ENCODE measurements around the gene CD274.
"Not testable (repeated sequence)": the region's sequence is repeated elsewhere in the genome, so short reads cannot be mapped to it uniquely, and the experiment has no call there.

The CD274 gene

GRCh38 chr9:5468850-5469249, 18.5 kb downstream of the CD274 start:
- Mint-ChIP-seq H3K27me3 (ENCODE audit: low read depth) (no peaks in the 10 kb centered on the region), H3K9me3 (no peaks in the 10 kb centered on the region), H3K4me3 (no peak overlapping the region), H3K36me3 (ENCODE audit: low read depth) (peaks cover 62% of the 10 kb centered on the region), H3K4me1 (ENCODE audit: low read depth) (peaks cover 10% of the 10 kb centered on the region), H3K27ac (no peak overlapping the region)

DNA sequence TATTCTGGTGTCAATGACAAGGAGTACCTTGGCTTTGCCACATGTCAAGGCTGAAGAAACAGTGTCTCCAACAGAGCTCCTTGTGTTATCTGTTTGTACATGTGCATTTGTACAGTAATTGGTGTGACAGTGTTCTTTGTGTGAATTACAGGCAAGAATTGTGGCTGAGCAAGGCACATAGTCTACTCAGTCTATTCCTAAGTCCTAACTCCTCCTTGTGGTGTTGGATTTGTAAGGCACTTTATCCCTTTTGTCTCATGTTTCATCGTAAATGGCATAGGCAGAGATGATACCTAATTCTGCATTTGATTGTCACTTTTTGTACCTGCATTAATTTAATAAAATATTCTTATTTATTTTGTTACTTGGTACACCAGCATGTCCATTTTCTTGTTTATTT, 19.8 kb downstream of the CD274 start:
- Mint-ChIP-seq H3K27ac (no peak overlapping the region), H3K36me3 (ENCODE audit: low read depth) (peaks cover 60% of the 10 kb centered on the region), H3K27me3 (ENCODE audit: low read depth) (no peaks in the 10 kb centered on the region), H3K9me3 (peaks cover 5% of the 10 kb centered on the region), H3K4me1 (ENCODE audit: low read depth) (peaks cover 13% of the 10 kb centered on the region), H3K4me3 (no peak overlapping the region)

DNA sequence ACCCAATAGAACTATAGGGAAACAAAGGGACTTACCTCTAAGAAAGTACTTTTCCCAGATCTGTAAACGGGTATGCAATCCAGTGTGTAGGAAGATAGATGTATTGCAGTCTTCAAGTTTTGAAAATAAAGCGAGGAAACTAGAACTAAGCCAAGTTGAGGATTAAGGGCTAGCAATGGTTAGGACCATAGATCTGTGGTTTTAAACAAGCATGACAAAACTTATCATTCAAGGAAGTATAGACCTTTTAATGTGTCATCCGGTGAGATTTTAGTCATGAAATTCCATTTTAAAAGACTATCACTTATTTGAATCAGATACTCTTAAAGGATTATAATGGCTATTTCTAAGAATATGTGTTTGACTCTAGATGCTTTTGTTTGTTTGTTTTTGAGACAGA, 20.5 kb downstream of the CD274 start:
- Mint-ChIP-seq H3K36me3 (ENCODE audit: low read depth) (peaks cover 57% of the 10 kb centered on the region), H3K4me3 (no peak overlapping the region), H3K4me1 (ENCODE audit: low read depth) (peaks cover 13% of the 10 kb centered on the region), H3K27ac (no peak overlapping the region), H3K27me3 (ENCODE audit: low read depth) (no peaks in the 10 kb centered on the region), H3K9me3 (peaks cover 10% of the 10 kb centered on the region)

DNA sequence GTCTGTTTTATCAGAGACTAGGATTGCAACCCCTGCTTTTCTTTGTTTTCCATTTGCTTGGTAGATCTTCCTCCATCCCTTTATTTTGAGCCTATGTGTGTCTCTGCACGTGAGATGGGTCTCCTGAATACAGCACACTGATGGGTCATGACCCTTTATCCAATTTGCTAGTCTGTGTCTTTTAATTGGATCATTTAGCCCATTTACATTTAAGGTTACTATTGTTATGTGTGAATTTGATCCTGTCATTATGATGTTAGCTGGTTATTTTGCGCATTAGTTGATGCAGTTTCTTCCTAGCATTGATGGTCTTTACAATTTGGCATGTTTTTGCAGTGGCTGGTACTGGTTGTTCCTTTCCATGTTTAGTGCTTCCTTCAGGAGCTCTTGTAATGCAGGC, 25.3 kb downstream of the CD274 start:
- H3K9me3 Mint-ChIP-seq: peaks cover 23% of the 10 kb centered on the region
- peaks cover 13% of the 10 kb centered on the region for H3K4me1 Mint-ChIP-seq (ENCODE audit: low read depth)
- not testable (repeated sequence) for H3K27ac Mint-ChIP-seq; H3K27me3 Mint-ChIP-seq (ENCODE audit: low read depth); H3K4me3 Mint-ChIP-seq
- peaks cover 25% of the 10 kb centered on the region for H3K36me3 Mint-ChIP-seq (ENCODE audit: low read depth)

GRCh38 chr9:5478206-5478605, 27.9 kb downstream of the CD274 start:
- peaks cover 23% of the 10 kb centered on the region for H3K9me3 Mint-ChIP-seq
- H3K4me1 Mint-ChIP-seq (ENCODE audit: low read depth): peaks cover 17% of the 10 kb centered on the region
- H3K36me3 Mint-ChIP-seq (ENCODE audit: low read depth): peaks cover 17% of the 10 kb centered on the region
- no peak overlapping the region for H3K27ac Mint-ChIP-seq
- no peaks in the 10 kb centered on the region for H3K27me3 Mint-ChIP-seq (ENCODE audit: low read depth)
- H3K4me3 Mint-ChIP-seq: no peak overlapping the region

GRCh38 chr9:5479994-5480694, 29.8 kb downstream of the CD274 start:
- no peak overlapping the region for H3K27ac Mint-ChIP-seq
- no peak overlapping the region for H3K4me3 Mint-ChIP-seq
- no peaks in the 10 kb centered on the region for H3K27me3 Mint-ChIP-seq (ENCODE audit: low read depth)
- peaks cover 11% of the 10 kb centered on the region for H3K36me3 Mint-ChIP-seq (ENCODE audit: low read depth)
- H3K4me1 Mint-ChIP-seq (ENCODE audit: low read depth): peaks cover 12% of the 10 kb centered on the region
- peaks cover 17% of the 10 kb centered on the region for H3K9me3 Mint-ChIP-seq

DNA sequence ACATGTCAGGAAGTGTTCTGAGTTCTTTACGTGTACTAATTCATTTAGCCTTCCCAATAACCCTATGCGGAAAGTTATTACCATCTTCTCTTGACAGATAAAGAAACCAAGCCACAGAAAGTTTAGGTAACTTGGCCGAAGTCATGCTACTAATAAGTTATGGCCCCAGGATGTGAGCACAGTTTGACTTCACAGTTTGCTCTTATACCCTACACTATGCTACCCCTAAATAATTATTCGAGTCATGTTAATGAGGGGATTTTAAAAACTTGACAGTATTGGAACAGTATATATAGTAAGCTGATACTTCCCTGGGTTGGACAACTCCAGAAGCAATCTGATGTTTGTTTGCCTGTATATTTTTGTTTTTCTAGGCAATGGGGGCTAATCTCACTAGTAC, 30.6 kb downstream of the CD274 start:
- Mint-ChIP-seq H3K27ac (no peak overlapping the region), H3K9me3 (peaks cover 11% of the 10 kb centered on the region), H3K27me3 (ENCODE audit: low read depth) (no peaks in the 10 kb centered on the region), H3K36me3 (ENCODE audit: low read depth) (peaks cover 7% of the 10 kb centered on the region), H3K4me1 (ENCODE audit: low read depth) (peaks cover 12% of the 10 kb centered on the region), H3K4me3 (no peak overlapping the region)

GRCh38 chr9:5481322-5482040, 31.1 kb downstream of the CD274 start:
- Mint-ChIP-seq H3K4me3 (no peak overlapping the region), H3K9me3 (peaks cover 6% of the 10 kb centered on the region), H3K36me3 (ENCODE audit: low read depth) (peaks cover 2% of the 10 kb centered on the region), H3K4me1 (ENCODE audit: low read depth) (peaks cover 9% of the 10 kb centered on the region), H3K27me3 (ENCODE audit: low read depth) (no peaks in the 10 kb centered on the region), H3K27ac (no peak overlapping the region)

DNA sequence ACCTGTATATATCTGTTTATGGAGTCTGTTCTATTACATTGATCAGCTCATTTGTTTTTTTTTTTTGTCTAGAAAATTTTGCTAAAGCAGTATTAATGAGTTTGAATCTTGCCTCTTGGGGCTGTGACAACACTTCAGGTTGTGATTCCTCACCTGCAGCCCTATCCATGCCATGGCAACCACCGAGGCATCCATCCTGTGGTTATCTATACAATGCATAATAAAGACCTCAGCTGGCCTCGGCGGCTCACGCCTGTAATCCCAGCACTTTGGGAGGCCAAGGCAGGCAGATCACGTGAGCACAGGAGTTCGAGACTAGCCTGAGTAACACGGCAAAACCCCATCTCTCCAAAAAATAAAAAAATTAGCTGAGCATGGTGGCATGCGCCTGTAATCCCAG, 31.9 kb downstream of the CD274 start:
- H3K4me1 Mint-ChIP-seq (ENCODE audit: low read depth): peaks cover 9% of the 10 kb centered on the region

DNA sequence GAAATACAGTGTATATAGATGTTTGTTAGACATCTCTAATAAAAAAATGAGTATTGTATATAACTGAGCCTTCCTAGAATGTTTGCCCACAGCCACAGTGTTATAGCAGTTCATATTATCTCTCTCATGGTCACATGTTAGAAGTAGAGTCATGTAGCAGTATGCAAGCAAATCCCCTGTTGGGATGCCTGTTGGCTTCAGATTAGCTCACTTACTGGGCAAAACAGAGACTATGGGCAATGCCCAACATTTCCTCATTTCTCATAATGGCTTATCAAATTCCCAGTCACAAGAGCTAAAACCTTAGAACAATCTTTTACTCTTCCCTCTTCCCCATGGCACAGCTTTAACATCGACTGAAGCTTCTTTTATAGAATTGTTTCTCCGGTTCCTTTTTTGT, 33.0 kb downstream of the CD274 start:
- H3K27ac Mint-ChIP-seq: no peak overlapping the region
- peaks cover 4% of the 10 kb centered on the region for H3K9me3 Mint-ChIP-seq
- H3K4me1 Mint-ChIP-seq (ENCODE audit: low read depth): peaks cover 6% of the 10 kb centered on the region
- H3K4me3 Mint-ChIP-seq: no peak overlapping the region
- H3K27me3 Mint-ChIP-seq (ENCODE audit: low read depth): no peaks in the 10 kb centered on the region
- H3K36me3 Mint-ChIP-seq (ENCODE audit: low read depth): no peaks in the 10 kb centered on the region

More for the DNA sequence above, 31.9 kb downstream of the CD274 start:
- Mint-ChIP-seq H3K36me3 (ENCODE audit: low read depth) (no peaks in the 10 kb centered on the region), H3K27ac (no peak overlapping the region), H3K4me3 (no peak overlapping the region), H3K27me3 (ENCODE audit: low read depth) (no peaks in the 10 kb centered on the region), H3K9me3 (peaks cover 4% of the 10 kb centered on the region)

GRCh38 chr9:5485378-5486085, 35.2 kb downstream of the CD274 start:
- no peaks in the 10 kb centered on the region for H3K36me3 Mint-ChIP-seq (ENCODE audit: low read depth)
- no peaks in the 10 kb centered on the region for H3K27me3 Mint-ChIP-seq (ENCODE audit: low read depth)
- no peak overlapping the region for H3K27ac Mint-ChIP-seq
- peaks cover 5% of the 10 kb centered on the region for H3K4me1 Mint-ChIP-seq (ENCODE audit: low read depth)
- H3K9me3 Mint-ChIP-seq: no peaks in the 10 kb centered on the region
- no peak overlapping the region for H3K4me3 Mint-ChIP-seq

- Mint-ChIP-seq H3K4me1 (ENCODE audit: low read depth) (peaks cover 2% of the 10 kb centered on the region), H3K36me3 (ENCODE audit: low read depth) (no peaks in the 10 kb centered on the region), H3K27me3 (ENCODE audit: low read depth) (no peaks in the 10 kb centered on the region), H3K9me3 (no peaks in the 10 kb centered on the region), H3K27ac (no peak overlapping the region), H3K4me3 (no peak overlapping the region)
These were observed 36.6 kb downstream of the CD274 start for GRCh38 chr9:5486988-5487387.

- H3K36me3 Mint-ChIP-seq (ENCODE audit: low read depth): peaks cover under 1% of the 10 kb centered on the region
- H3K27ac Mint-ChIP-seq: no peak overlapping the region
- peaks cover 8% of the 10 kb centered on the region for H3K4me1 Mint-ChIP-seq (ENCODE audit: low read depth)
- no peak overlapping the region for H3K4me3 Mint-ChIP-seq
- no peaks in the 10 kb centered on the region for H3K27me3 Mint-ChIP-seq (ENCODE audit: low read depth)
- H3K9me3 Mint-ChIP-seq: peaks cover under 1% of the 10 kb centered on the region
These were observed 38.1 kb downstream of the CD274 start for GRCh38 chr9:5488221-5489008.

Data from T-helper 1 cell treated with Interleukin-12 subunit alpha and Interleukin-12 subunit beta and Interleukin-4 antibody, amounts not matched to agents 30 μg/mL and 1 μg/mL, for 36 hours (primary cell).